Right cardiac atrium (tissue), 5 donors: ENCODE data around the gene AGPAT2. TPM values are rescaled to one million over a fixed set of nuclear protein-coding genes. Genes with fewer than 3 reads are reported as not detected.

ENCODE experiments used
- ATAC-seq, 2 donors: fragments of 200-7000 bp; cut with Tn5 transposase; one replicate each; pipeline versions ENCODE4 v1.8.0 to v1.9.1; 2020; ENCODE audit warnings: moderate library complexity in 2 of 2, mild to moderate bottlenecking in 1 of 2
- DNase-seq, 3 donors: peaks; one replicate each; pipeline ENCODE4 v3.0.0-alpha.2; 2020
- H3K27ac ChIP-seq: one replicate; pipeline ENCODE4 v1.5.1; 2013; ENCODE audit warnings: mild to moderate bottlenecking, low read length, control low read depth, moderate library complexity
- H3K27me3 ChIP-seq: one replicate; pipeline ENCODE4 v1.6.1; 2013; ENCODE audit not compliant: control insufficient read depth, insufficient read depth
- H3K4me1 ChIP-seq: one replicate; pipeline ENCODE4 v1.6.1; 2013; ENCODE audit warnings: low read length; ENCODE audit not compliant: control insufficient read depth, insufficient read depth
- H3K4me3 ChIP-seq: one replicate; pipeline ENCODE4 v1.5.1; 2013; ENCODE audit warnings: low read length, control low read depth
- H3K9me3 ChIP-seq: one replicate; pipeline ENCODE4 v1.6.1; 2013; ENCODE audit warnings: low read length; ENCODE audit not compliant: control insufficient read depth
- WGBS: extraction: QIAGEN DNeasy Blood & Tissue Kit; methylation state at CpG from one replicate; pipeline ENCODE4 v1.1.7; 2013; 5-methylcytosine and 5-hydroxymethylcytosine counted together
- intact Hi-C, 4 donors: fragments of 100-400 bp; cut with DNase I; formaldehyde crosslinking; loops; one replicate each; pipeline versions ENCODE4 v1.11.0 to v1.14.0; 2022 to 2023
- polyA plus RNA-seq: library from polyadenylated mRNA; stranded (reverse); fragments of 200-250 nt; gene quantifications from one replicate; pipeline ENCODE4 v1.2.3, GENCODE V29; 2013
- total RNA-seq, 4 donors: library from RNA; stranded (reverse); fragmentation: NEBNext Ultra II Directional; extraction: Animal tissue kit (Norgen Biotek cat#: 25700); gene quantifications; one replicate each; pipeline ENCODE4 v1.2.1, GENCODE V29; 2021
- donor health status: healthy with polysubstance abuse.
- donor health status: DM: no; HTN: yes; CAD: no.
- donor health status: DM: no; HTN: no; CAD: no.
- donor health status: DM: no; HTN: yes; CAD: no; lungs with severe emphysema.
- donor health status: DM: yes; HTN: yes; CAD: no.

Gene AGPAT2
- total and polyA plus RNA-seq, 5 donors = 63.0 to 149 (median 70.9) TPM

DNA sequence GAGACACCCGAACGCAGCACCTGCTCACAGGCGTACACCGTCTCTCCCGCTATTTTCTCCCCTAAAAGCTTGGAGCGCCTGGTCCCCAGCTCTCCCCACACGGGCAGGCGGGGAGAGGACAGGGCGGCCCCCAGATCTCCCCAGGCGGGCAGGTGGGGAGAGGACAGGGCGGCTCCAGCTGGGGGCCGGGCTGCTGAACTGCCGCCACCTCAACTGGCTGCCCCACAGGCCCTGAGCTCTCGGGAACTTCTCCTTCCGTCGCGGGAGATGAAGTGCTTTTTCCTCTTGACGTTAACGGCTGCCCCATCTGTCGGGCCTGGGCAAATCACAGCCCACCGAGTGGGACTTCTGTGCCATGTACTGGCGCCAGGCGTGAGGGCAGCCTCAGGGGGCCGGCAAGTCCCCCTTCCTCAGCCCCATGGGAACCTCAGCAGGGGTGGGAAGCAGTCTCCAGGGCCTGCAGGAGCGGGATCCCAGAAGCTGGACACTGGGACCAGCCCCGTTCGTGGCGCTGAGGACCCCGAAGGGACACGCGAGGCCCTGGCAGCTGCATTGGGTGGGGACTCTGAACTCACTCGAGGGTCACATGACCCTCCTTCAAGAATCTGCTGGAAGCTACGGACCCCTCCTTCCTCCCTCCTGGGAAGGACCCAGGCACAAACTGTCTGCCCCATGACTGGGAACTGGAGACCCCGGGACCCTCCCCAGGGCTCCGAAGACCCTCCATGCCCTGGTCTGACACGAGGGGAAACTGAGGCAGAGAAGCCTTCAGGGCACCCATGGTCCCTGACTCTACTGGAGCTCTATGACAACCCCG is 30.3 kb downstream of the AGPAT2 start:
- Histone ChIP-seq H3K9me3 (no peaks in the 10 kb centered on the region), H3K27ac (peak overlapping the region; percentile 83), H3K27me3 (no peaks in the 10 kb centered on the region), H3K4me1 (no peaks in the 10 kb centered on the region), H3K4me3 (no peak overlapping the region)
- DNase-seq (peak; percentile 43 to 75 (median 73)), ATAC-seq (peak; percentile 22 to 48)
- intact Hi-C loops = no loop called here
- 57% methylated on average over 37 of the region's 37 CpGs for WGBS

DNA sequence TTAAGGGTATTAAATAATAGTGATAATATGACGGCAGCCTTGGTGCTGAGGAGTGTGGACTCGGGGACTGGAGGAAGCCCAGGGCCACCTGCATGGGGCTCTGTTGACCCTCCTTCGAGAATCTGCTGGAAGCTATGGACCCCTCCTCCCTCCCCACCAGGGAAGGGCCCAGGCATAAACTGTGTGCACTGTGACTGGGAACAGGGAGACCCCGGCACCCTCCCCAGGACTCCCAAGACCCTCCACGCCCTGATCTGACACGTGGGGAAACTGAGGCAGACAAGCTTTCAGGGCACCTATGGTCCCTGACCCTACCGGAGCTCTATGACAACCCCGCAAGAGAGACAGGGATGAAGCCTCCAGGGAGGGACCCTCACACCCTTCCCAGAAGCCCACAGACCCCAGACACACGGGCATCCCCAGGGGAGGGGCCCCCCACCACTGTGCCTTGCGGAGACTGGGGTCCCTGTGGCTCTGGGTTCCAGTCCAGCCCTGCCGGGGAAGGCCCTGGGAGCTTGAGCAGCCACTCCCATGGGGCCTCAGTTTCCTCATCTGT is 31.0 kb downstream of the AGPAT2 start:
- peak in 2 of 3 donors; percentile 47 to 58 for DNase-seq
- intact Hi-C loops = no loop called here
- Histone ChIP-seq H3K27me3 (no peaks in the 10 kb centered on the region), H3K4me3 (no peak overlapping the region), H3K27ac (peak overlapping the region; percentile 83), H3K9me3 (no peaks in the 10 kb centered on the region), H3K4me1 (no peaks in the 10 kb centered on the region)
- 54% methylated on average over 11 of the region's 11 CpGs for WGBS
- ATAC-seq = peak in 1 of 2 donors; percentile 25

DNA sequence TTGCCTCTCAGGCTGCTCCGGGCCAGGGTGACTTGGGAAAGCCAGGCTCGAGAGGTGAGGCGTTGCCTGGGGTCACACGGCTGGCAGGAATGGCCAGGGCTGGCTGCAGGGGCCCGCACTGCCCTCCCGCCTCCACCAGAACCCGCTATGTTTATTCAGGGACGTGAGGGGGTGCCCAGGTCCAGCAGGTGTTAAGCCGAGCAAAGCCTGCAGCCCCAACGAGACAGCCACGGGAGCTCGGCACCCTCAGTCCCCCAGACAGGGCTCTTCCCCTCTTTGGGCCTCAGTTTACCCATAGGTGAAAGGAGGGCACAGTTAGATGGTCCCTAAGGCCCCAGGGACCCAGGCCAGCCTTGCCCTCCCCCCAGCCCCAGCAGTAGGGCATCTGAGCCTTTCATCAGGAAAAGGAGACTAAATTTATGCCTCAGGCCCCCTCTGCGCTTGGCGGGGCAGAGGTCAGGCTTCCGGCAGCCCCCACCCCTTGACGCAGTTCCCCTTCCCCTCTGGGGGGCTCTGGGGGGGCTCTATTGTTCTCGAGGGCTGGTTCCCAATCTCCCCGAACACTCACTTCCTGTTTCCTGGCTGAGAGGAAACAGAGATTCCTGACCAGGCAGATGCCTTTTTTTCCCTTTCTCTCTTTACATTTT is 31.6 kb downstream of the AGPAT2 start:
- Histone ChIP-seq H3K27ac (peak overlapping the region; percentile 61), H3K9me3 (no peaks in the 10 kb centered on the region), H3K4me1 (no peaks in the 10 kb centered on the region), H3K4me3 (no peak overlapping the region), H3K27me3 (no peaks in the 10 kb centered on the region)
- DNase-seq = peak; percentile 71 to 89 (median 79)
- peak; percentile 64 to 77 for ATAC-seq
- 46% methylated on average over 18 of the region's 18 CpGs for WGBS
- intact Hi-C loops = no loop called here

DNA sequence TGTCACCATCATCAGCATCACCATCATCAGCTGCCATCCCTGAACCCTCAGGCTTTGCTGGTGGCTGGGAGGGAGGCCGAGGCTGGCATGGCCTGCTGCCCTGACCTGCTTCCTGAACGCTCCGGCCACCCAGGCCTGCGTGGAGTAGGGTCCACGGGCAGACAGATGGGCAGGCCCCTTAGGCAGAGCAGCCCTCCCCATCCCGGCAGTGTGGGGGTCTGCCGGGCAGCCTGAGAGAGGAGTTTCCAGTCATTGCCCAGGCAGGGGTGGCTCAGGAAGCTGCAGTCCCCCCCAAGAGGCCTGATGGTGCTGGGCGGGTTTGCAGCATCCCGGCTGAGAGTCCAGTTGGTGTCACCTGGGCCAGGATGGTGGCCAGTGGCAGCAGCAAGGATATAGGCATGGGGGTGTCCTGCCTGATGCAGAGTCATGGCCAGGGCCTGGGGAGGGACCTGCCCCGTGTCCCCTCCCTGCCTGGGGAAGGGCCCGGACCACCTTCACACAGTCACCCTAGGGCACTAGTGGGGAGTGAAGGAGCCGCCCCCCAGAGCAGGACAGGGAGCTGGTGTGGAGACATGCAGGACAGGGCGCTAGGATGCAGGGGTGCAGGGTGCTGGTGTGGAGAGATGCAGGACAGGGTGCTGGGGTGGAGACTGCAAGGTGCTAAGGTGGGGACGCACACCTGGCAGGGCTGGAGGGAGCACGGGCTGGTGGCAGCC is 32.3 kb downstream of the AGPAT2 start:
- intact Hi-C loops = no loop called here
- no peaks in the 10 kb centered on the region for H3K4me1 ChIP-seq
- H3K27ac ChIP-seq = peak overlapping the region; percentile 61
- no peak overlapping the region for H3K4me3 ChIP-seq
- DNase-seq = peak in 2 of 3 donors; percentile 35 to 65
- no peaks in the 10 kb centered on the region for H3K9me3 ChIP-seq
- H3K27me3 ChIP-seq = no peaks in the 10 kb centered on the region
- ATAC-seq = peak; percentile 1 to 2
- WGBS = 72% methylated on average over 15 of the region's 15 CpGs

DNA sequence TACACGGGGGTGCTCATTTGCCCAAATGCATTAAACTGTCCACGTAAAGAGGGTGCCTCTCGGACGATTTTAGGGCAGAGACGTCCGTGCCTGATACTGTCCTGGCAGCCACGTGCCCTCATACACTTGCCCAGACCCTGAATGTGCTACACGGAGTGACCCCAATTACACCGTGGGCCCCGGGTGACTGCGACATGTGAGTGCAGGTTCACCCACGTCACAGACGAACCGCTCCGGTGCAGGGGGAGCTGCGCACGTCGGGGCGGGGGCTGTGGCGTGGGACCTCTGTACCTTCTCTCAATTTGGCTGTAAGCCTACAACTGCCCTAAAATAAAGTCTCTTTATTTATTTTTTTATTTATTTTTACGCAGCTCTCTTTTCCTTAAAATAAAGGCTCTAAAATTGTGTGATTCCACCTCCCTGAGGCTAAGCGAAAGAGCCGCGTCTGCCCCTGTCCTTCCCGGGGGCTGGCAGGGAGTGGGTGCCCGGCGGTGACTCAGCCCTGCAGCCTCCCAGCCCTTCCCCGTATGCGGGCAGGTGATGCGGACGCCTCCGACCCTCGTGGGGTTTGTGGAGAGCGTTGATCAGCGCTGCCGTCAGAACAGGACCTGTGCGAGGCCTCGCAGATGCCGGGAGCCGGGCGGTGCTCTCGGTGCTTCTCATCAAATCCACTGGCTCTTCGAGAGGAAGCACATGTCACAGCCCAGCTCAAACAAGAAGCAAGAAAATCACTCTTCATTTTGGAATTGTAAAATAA is 33.8 kb downstream of the AGPAT2 start:
- ATAC-seq = no peak
- no peaks in the 10 kb centered on the region for H3K27me3 ChIP-seq
- peak overlapping the region; percentile 25 for H3K27ac ChIP-seq
- WGBS = 61% methylated on average over 43 of the region's 43 CpGs
- H3K4me1 ChIP-seq = no peaks in the 10 kb centered on the region
- DNase-seq = peak in 2 of 3 donors; percentile 51 to 55
- H3K4me3 ChIP-seq = no peak overlapping the region
- intact Hi-C loops = no loop called here
- no peaks in the 10 kb centered on the region for H3K9me3 ChIP-seq

DNA sequence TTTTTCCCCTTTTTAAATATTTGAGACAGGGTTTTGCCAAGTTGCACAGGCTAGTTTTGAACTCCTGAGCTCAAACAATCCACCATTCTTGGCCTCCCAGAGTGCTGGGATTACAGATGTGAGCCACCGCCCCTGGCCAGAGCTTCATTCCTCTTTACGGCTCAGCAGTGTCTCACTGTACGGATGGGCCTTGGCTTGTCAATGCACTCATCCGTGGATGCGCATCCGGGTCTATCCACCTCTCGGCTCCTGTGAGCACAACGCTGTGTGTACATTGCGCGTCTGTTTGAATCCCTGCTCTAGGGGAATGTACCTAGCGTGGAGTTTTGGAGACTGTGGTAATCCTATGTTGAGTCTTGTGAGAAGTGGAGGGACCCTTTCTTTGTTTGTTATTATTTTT is 35.4 kb downstream of the AGPAT2 start:
- intact Hi-C loops = no loop called here
- no peak for ATAC-seq

DNA sequence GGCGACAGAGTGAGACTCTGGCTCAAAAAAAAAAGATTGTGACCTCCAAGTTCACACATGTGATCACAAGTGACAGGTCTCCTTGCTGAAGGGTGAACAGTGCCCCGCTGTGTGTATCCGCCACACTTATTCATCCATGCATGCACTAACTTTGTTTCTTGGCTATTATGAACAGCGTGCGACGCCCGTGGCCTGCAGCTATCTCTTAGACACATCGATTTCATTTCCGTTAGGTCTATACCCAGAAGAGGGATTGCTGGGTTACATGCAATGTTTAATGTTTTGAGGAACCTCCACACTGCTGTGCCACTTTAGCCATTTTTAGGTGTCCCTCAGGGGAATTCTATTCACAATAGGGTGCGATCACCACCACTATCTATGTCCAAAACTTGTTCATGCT is 36.6 kb downstream of the AGPAT2 start:
- ATAC-seq = no peak
- Histone ChIP-seq H3K9me3 (no peaks in the 10 kb centered on the region), H3K4me1 (no peaks in the 10 kb centered on the region), H3K27ac (no peak overlapping the region), H3K4me3 (no peak overlapping the region), H3K27me3 (no peaks in the 10 kb centered on the region)
- WGBS = 85% methylated on average over 10 of the region's 10 CpGs
- intact Hi-C loops = no loop called here
- peak in 2 of 3 donors; percentile 29 to 36 for DNase-seq

More for the DNA sequence above, 35.4 kb downstream of the AGPAT2 start:
- no peaks in the 10 kb centered on the region for H3K27me3 ChIP-seq
- no peaks in the 10 kb centered on the region for H3K9me3 ChIP-seq
- H3K4me1 ChIP-seq = no peaks in the 10 kb centered on the region
- no peak overlapping the region for H3K4me3 ChIP-seq
- no peak overlapping the region for H3K27ac ChIP-seq
- peak in 2 of 3 donors; percentile 2 to 19 for DNase-seq
- 96% methylated on average over 11 of the region's 11 CpGs for WGBS

DNA sequence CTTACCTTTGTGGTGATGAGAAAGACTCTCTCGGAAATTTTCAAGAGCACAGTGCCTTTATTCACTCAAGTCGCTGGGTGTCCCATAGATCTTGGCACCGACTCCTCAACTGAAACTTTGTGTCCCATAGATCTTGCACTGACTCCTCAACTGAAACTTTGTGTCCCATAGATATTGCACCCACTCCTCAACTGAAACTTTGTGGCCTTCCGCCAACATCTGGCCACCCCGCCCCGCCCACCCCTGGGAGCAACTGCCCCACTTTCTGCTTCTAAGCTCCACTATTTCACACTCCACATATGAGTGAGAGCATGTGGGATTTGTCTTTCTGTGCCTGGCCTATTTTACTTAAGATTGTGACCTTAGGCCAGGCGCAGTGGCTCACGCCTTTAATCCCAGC is 37.2 kb downstream of the AGPAT2 start:
- H3K27ac ChIP-seq = no peak overlapping the region
- 93% methylated on average over 8 of the region's 8 CpGs for WGBS

DNA sequence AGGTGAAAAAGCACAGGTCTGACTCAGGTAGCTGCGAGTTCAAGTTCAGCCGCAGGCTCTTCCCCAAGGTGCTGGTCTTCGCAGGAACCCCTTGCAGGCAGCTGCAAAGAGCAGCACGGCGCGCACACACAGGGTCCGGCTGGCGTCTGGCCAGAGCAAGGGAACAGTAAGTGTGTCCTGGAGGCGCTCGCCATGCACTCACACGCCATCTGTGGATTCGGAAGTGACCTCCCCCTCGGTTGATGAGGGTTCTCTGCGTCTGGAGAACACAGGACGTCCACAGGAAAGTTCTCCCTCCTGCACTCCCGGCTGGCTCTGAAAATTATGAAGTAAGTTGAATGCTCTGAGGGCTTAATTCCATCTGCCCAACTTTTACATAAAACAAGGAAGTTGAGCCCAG is 38.5 kb downstream of the AGPAT2 start:
- Histone ChIP-seq H3K4me3 (no peak overlapping the region), H3K27ac (peak overlapping the region; percentile 60), H3K27me3 (no peaks in the 10 kb centered on the region), H3K4me1 (no peaks in the 10 kb centered on the region), H3K9me3 (no peaks in the 10 kb centered on the region)
- intact Hi-C loops = loop anchor here in 1 of 4 donors (5.0 kb wide), 1 partner anchor 44 kb away; no protein-coding TSS in a partner anchor
- DNase-seq (peak; percentile 78 to 92 (median 89)), ATAC-seq (peak; percentile 1 to 4)
- 42% methylated on average over 16 of the region's 16 CpGs for WGBS

More for the DNA sequence above, 37.2 kb downstream of the AGPAT2 start:
- DNase-seq (peak in 1 of 3 donors; percentile 7), ATAC-seq (no peak)
- Histone ChIP-seq H3K27me3 (no peaks in the 10 kb centered on the region), H3K4me1 (no peaks in the 10 kb centered on the region), H3K4me3 (no peak overlapping the region), H3K9me3 (no peaks in the 10 kb centered on the region)
- intact Hi-C loops = no loop called here
